Stimulated activated CD4-positive, alpha-beta T cell treated with anti-CD3 and anti-CD28 coated beads, Interleukin-4, amount 100 ng/mL, for 1 hour (primary cell): ENCODE results near the gene HAX1.
A peak's percentile ranks its signal among the peaks of the same experiment; 100 is the strongest.
"Not testable (repeated sequence)": the region's sequence is repeated elsewhere in the genome, so short reads cannot be mapped to it uniquely, and the experiment has no call there.

Experiments
- DNase-seq: peaks from one replicate; pipeline ENCODE4 v3.0.0-alpha.2; 2020

The HAX1 gene

DNA sequence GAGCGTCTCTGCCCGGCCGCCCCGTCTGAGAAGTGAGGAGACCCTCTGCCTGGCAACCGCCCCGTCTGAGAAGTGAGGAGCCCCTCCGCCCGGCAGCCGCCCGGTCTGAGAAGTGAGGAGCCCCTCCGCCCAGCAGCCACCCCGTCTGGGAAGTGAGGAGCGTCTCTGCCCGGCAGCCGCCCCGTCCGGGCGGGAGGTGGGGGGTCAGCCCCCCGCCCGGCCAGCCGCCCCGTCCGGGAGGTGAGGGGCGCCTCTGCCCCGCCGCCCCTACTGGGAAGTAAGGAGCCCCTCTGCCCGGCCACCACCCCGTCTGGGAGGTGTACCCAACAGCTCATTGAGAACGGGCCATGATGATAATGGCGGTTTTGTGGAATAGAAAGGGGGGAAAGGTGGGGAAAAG lies 15.2 kb downstream of the HAX1 start:
- not testable (repeated sequence) for DNase-seq

DNA sequence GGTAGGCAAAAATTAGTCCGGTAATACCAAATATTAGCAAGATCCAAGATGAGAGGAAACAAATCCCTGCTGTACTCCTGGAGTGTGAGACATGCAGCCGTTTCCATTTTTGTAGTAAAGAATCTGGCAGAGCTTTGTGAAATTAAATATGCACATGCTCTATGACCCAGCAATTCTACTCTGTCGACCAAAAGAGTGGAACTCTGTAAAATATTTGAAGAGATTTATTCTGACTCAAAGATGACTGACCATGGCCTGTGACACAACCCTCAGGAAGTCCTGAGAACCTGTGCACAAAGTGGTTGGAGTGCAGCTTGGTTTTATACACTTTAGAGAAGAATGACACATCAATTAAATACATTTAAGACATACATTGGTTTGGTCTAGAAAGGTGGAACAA lies 16.2 kb downstream of the HAX1 start:
- no peak for DNase-seq

DNA sequence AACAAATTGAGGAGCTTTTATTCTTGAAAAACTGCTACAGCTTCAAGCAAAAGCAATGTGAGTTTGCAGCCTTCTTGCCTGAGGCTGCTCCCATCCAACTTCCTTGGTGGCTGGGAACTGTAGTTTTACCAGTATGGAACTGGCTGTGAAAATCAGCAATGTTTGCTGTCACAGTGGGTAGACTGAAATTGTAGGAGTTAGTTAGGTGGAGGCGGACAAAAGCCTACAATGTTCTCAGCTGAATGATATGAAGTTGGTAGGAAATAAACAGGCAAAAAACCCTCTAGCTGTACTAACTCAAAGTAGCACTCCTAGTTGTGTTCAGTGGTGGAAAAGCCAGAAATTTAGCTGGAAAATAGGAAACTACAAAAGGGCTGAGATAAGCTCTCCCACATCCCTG lies 18.5 kb downstream of the HAX1 start:
- no peak for DNase-seq

DNA sequence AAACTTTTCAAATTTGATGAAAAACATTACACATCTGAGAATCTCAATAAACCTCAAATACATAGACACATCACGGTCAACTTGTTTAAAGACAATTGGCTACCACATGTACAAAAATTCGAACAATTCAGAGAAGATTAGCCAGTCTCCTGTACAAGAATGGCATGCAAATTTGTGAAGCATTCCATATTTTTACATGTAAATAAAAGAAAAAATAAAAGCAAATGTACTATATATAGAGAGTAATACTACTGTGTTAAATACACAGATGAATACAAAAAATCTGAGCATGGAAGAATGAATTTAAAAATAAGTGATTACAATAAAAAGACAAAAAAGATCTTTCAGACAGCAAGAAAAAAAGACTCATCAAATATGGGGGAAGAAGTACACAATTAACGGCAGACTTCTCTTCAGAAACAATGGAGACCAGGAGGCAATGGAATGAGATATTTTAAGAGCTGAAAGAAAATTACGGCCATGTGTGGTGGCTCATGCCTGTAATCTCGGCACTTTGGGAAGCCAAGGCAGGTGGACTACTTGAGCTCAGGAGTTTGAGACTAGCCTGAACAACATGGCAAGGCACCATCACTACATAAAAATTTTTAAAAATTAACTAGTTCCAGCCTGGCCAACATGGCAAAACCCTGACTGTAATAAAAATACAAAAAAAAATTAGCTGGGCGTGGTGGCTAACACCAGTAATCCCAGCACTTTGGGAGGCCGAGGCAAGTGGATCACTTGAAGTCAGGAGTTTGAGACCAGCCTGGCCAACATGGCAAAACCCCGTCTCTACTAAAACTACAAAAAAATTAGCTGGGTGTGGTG lies 23.2 kb downstream of the HAX1 start:
- no peak for DNase-seq

DNA sequence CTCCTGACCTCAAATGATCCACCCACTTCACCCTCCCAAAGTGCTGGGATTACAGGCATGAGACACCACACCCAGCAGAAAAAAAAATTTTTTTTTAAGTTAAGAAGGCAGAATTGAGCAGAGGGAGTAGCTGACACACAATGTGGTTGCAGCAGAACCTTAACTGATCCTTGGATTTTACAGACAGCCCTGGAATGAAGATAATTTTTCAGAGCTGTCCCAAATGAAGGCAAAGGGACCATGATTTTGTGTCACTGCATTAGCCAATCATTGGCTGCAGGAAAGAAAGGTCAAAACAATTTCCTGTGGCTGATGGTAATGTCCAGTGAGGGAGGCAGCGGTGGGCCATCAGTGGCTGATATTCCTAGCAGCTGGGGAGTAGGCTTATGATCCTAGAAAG lies 29.2 kb downstream of the HAX1 start:
- no peak for DNase-seq

DNA sequence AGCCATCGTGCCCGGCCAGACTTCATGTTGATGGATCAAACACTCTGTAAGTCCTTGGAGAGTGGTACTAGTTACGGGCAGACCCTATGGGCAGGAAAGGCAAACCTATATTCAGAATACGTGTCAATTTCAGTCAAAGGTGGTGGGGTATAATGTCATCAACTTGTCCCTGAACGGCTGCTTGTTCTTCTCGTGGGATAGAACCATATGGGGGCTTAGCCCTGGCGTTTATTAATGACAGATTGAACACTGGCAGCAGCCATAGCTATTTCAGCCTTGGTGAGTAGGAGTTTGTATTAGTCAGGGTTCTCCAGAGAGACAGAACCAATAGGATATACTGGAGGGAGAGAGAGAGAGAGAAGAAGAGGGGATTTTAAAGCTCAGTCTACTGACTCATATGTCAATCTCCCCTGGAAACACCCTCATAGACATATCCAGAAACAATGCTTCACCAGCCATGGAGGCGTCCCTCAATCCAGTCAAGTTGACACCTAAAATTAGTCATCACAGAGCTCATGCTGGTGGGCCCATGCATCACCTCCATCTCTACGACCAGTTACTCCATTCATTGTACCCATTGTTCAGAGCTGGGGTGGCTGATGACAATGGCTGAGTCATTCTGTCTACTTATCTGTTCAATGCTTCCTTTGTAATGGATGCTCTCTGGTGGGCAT lies 32.4 kb downstream of the HAX1 start:
- peak; percentile 43 for DNase-seq

DNA sequence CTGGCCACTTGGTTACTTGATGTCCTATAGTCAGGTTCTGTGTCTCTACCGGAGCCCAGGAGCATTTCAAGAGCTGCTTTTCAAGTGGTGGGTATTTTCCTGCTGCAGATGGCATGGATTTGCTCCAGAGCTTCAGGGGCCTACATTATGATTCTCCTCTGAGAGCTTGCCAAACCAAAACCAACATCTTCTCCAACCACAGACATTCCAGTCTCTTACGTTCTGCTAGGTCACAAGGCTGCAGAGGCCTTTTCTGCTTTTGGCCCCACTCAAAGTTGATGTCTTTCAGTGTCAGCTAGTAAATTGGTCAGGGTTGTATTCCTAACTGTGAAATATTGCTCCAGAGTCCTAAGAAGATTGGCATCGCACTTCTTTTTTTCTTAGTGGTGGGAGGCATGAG lies 33.7 kb downstream of the HAX1 start:
- no peak for DNase-seq

DNA sequence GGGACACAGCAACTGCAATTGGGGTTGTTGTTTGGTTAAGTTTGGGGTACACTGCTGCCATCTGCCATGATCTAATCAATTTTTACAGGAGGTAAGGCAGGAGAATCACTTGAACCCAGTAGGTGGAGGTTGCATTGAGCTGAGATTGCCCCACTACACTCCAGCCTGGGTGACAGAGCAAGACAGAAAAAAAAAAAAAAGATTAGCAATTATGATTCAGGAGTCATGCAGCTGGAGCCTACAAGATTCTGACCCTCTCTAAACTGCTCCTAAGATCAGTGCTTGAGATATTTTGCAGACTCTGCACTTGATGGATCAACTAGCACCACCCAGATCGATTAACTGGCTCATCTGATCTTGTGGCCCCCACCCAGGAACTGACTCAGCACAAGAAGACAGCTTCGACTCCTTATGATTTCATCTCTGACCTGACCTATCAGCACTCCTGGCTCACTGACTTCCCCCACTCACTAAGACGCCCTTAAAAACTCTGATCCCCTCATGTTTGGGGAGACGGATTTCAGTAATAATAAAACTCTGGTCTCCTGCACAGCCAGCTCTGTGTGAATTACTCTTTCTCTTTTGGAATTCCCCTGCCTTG lies 35.3 kb downstream of the HAX1 start:
- DNase-seq, result not testable (repeated sequence)

DNA sequence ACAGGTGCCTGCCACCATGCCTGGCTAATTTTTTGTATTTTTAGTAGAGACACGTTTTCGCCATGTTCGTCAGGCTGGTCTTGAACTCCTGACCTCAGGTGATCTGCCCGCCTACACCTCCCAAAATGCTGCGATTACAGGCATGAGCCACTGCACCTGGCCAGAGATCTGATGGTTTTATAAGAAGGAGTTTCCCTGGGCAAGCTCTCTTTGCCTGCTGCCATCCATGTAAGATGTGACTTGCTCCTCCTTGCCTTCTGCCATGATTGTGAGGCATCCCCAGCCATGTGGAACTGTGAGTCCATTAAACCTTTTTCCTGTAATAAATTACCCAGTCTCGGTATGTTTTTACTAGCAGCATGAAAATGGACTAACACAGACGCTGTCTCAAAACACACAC lies 36.7 kb downstream of the HAX1 start:
- not testable (repeated sequence) for DNase-seq

DNA sequence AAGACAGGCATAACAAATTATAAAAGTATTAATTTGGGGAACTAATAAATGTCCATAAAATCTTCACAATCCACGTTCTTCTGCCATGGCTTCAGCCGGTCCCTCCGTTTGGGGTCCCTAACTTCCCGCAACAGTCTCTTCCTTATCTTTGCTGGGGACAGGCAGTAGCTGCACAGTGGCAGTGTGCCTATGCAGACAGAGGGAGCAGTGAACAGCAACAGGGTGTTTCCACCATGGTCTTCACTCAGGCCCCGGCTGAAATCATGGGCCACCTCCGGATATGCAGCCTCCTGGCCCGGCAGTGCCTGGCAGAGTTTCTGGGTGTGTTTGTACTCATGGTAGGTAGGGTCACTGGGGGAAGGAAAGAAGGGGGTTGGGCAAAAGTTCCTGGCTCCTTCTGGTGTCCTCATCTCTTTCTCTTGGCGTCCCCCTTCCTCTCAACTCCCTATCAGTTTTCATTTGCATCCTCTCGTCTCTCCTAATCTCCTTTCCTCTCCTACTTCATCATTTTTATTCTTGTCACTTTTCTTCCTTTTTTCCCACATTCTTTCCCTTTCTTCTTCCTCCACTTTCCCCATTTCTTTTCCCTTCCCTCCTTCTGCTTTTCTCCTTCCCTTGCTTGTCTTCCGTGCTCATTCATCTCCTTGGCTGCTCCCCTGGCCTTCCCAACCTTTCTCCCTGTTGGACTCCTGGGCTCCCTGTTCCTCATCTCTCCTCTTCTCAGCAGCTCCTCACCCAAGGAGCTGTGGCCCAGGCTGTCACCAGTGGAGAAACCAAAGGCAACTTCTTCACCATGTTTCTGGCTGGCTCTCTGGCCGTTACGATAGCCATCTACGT lies 40.0 kb downstream of the HAX1 start:
- DNase-seq, result not testable (repeated sequence)

DNA sequence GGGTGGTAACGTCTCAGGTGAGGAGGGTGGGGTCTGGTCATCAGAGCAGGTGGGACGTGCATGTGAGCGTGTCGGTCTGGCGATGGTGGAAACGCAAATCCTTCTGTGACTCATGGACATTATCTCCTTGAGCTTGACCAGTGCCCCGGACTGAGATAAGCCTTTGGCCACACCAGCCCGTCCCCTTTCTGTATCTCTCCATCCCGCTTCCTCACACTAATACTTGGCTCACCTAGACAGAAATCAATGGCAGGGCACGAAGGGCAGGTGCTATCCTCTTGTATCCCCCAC lies 40.6 kb downstream of the HAX1 start:
- no peak for DNase-seq

DNA sequence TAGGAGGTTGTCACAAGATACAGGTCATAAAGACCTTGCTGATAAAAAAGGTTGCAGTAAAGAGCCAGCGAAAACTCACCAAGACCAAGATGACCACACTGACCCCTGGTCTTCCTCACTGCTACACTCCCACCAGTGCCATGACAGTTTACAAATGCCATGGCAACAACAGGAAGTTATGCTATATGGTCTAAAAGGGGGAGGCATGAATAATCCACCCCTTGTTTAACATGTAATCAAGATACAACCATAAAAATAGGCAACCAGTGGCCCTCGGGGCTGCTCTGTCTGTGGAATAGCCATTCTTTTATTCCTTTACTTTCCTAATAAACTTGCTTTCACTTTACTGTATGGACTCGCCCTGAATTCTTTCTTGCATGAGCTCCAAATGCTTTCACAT lies 41.8 kb downstream of the HAX1 start:
- not testable (repeated sequence) for DNase-seq

DNA sequence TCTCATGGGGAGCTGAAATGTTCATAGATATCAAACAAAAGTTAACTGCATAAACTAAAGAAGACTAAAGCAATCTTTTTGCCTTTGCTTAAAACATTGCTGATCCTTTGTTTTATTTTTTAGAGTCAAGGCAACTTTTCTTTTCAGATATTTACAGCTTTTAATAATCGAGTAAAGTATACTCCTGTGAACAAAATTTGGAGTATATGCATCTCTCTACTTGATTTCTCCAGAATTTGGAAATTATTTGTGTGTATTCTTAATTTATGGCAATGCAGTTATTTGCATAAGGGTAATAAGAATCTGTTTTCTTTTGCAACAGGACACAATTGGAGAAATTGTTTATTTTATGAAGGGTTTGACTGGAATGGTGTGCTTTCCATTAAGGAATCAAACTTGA lies 44.3 kb downstream of the HAX1 start:
- DNase-seq, result no peak

DNA sequence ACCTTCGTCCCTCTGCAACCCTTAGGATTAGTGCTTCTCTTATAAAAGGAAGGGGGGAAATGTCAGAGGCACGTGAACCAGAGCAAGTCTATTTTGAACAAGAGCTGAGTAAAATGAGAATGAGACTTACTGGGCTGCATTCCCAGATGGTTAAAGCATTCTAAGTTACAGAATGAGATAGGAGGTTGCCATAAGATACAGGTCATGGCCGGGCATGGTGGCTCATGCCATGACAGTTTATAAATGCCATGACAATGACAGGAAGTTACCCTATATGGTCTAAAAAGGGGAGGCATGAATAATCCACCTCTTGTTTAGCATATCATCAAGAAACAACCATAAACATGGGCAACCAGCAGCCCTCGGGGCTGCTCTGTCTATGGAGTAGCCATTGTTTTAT lies 46.0 kb downstream of the HAX1 start:
- no peak for DNase-seq

DNA sequence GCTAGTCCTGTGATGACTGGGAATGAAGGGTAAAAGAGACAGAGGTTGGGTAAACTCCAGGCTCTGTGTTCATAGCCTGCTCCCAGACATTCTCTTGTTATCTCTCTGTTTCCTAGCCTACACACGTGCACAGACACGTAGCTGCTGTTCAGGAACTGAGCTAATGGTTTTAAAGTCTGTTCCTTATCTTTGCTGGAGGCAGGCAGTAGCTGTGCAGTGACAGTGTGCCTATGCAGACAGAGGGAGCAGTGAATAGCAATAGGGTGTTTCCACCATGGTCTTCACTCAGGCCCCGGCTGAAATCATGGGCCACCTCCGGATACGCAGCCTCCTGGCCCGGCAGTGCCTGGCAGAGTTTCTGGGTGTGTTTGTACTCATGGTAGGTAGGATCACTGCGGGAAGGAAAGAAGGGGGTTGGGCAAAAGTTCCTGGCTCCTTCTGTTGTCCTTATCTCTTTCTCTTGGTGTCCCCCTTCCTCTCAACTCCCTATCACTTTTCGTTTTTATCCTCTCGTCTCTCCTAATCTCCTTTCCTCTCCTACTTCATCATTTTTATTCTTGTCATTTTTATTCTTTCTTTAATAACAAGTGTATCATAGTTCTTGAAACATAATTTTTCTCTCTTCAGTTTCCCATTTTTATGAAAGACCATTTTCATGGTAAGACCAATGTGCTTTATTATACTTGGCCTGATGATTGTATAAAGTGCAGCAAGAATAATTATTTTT lies 48.6 kb downstream of the HAX1 start, which contains the start of gene AQP10:
Gene AQP10 (plus strand): TSS at position 212 of the 727 bp plus-strand sequence. CDS start 63 bp downstream, at position 275.
- no peak for DNase-seq

DNA sequence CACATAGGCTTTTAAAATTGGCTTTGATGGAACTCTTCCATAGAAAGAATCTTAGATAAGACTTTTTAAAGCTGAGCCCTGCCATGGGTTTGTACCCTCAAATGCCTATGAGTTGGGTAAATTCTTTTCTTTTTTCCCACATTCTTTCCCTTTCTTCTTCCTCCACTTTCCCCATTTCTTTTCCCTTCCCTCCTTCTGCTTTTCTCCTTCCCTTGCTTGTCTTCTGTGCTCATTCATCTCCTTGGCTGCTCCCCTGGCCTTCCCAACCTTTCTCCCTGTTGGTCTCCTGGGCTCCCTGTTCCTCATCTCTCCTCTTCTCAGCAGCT lies 49.1 kb downstream of the HAX1 start:
- DNase-seq, result not testable (repeated sequence)

DNA sequence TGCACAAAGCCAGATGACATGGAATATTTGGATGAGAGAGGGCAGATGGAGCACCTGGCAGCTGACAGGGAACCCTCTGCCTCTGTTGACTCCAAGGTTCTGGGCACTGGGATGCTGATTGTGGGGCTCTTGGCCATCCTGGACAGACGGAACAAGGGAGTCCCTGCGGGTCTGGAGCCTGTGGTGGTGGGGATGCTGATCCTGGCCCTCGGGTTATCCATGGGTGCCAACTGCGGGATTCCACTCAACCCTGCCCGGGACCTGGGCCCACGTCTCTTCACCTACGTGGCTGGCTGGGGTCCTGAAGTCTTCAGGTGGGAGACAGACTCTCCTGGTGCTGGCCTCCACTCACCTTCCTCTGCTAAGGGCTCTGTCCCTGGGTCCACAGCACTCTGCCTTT lies 51.1 kb downstream of the HAX1 start:
- no peak for DNase-seq

DNA sequence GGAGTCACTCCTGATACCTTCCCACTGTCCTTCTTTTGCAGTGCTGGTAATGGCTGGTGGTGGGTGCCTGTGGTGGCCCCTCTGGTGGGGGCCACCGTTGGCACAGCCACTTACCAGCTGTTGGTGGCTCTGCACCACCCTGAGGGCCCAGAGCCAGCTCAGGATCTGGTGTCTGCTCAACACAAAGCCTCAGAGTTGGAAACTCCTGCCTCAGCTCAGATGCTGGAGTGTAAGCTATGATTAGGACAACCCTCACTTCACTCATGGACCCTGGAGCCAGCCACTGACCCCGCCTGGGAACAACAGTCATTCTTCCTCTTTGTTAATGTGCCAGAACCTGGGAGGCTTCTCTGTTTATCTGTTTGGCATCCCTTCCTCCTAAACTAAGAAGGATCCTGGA lies 51.8 kb downstream of the HAX1 start:
- DNase-seq, result no peak

DNA sequence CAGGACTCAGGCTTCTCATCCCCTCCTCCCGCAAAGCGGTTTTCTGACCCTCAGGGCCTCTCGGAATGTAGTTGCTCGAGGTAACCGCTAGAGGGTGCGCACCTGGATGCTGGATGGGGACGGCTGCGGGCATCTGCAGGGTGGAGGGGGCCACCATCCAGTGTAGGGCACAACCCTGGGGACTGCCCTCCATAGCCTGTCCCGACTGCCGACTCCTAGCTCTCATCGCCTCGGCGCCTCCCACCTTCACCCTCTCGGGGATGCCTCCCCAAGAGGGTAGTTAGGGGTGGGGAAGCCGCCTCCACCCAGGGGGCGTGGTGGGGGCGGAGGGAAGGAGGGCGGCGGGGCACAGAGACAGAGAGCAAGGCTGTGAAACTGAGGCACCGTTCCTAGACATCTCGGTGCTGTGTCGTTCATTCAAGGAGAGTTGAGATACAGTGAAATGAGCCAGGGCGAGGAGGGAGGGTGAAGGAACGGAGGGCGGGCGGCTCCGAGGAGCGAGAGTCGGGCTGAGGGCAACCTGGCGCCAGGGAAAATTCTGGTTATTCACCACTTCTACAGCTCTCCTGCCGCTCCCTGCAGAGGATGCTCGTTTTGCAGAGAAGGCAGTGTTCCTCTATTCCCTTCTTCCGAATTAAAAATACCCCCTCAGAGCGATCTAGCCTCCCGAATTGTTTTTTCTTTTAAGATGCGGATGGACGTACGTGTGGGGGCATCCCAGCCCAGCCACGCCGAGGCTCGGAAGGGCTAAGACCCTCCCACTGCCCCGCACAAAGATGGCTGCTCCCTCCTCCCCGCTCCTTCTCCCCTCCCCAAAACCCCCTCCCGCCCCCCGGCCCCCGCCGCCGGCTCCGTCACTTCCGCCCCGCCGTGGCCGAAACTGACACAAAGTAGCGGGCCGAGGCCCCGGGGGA lies 52.5 kb downstream of the HAX1 start, which contains the start of gene ATP8B2:
Gene ATP8B2 (plus strand): TSS at position 857 of the 914 bp plus-strand sequence. CDS start 2,617 bp downstream, outside the sequence.
- peak; percentile 77 for DNase-seq
